H1 (cell line): ENCODE data around the gene RBSN. TPM values are rescaled to one million over a fixed set of nuclear protein-coding genes. Genes with fewer than 3 reads are reported as not detected.

Source experiments
- POLR2AphosphoS5 ChIP-seq: IDR thresholded peaks from 2 replicates; pipeline ENCODE4 v1.6.1; 2011; ENCODE audit warnings: low read depth, low read length
- RAD21 ChIP-seq, 2 experiments: IDR thresholded peaks in 1 of 2; conservative IDR thresholded peaks in 1 of 2; 2 replicates each; pipeline ENCODE4 v1.6.1; 2011; ENCODE audit warnings: low read depth in 2 of 2, low read length in 2 of 2, improper control_type of control experiment in 1 of 2, inconsistent platforms in 1 of 2, mild to moderate bottlenecking in 1 of 2, moderate library complexity in 1 of 2
- RNF2 ChIP-seq: fragments of 200-900, 300-1000 bp; sonication (generic); IDR thresholded peaks from 2 replicates; pipeline ENCODE4 v1.7.1; 2016; ENCODE audit warnings: borderline replicate concordance, low read depth, mild to moderate bottlenecking, antibody characterized with exemption, low read length; ENCODE audit not compliant: poor library complexity, severe bottlenecking; ENCODE audit errors: missing control alignments
- SP4 ChIP-seq: IDR thresholded peaks from 2 replicates; pipeline ENCODE4 v1.6.1; 2012; ENCODE audit warnings: low read length, inconsistent platforms
- TCF12 ChIP-seq: IDR thresholded peaks from 2 replicates; pipeline ENCODE4 v1.6.1; 2011; ENCODE audit warnings: low read depth, mild to moderate bottlenecking, low read length
- YY1 ChIP-seq: IDR thresholded peaks from 2 replicates; pipeline ENCODE4 v1.6.1; 2011; ENCODE audit warnings: low read depth, mild to moderate bottlenecking, low read length
- polyA plus RNA-seq, 7 experiments: library from polyadenylated mRNA; depleted of rRNA in 3 of 7; stranded (reverse) in 5 of 7; unstranded in 2 of 7; fragments of >200 nt in 5 of 7; fragments of 200-250 nt in 2 of 7; gene quantifications; 1 replicate in 5 of 7; 2 replicates in 1 of 7; 4 replicates in 1 of 7; pipeline versions ENCODE4 v1.2.1 to v1.2.3, GENCODE V29; 2011 to 2013; ENCODE audit warnings: missing spikeins in 2 of 7, mixed read lengths in 2 of 7
- total RNA-seq: library from RNA; stranded (reverse); fragmentation: NEBNext Ultra II Directional; extraction: Animal tissue kit (Norgen Biotek cat#: 25700); gene quantifications from 2 replicates; pipeline ENCODE4 v1.2.1, GENCODE V29; 2021
- TF ChIP-seq, protein P1 (sequence below), 3 experiments: IDR thresholded peaks; 1 replicate in 2 of 3; 2 replicates in 1 of 3; pipeline versions ENCODE4 v1.5.1 to v1.6.1; 2011; ENCODE audit warnings: low read length in 3 of 3, mild to moderate bottlenecking in 3 of 3, inconsistent platforms in 2 of 3, low read depth in 1 of 3, moderate library complexity in 1 of 3; ENCODE audit not compliant: insufficient read depth in 1 of 3; ENCODE audit errors: control extremely low read depth in 1 of 3

RBSN gene
- total and polyA plus RNA-seq, 2 of the 8 experiments (the other 6 are each of a cell fraction or from before 2014, with no cell fraction given): 5.9 to 20.0 TPM

DNA sequence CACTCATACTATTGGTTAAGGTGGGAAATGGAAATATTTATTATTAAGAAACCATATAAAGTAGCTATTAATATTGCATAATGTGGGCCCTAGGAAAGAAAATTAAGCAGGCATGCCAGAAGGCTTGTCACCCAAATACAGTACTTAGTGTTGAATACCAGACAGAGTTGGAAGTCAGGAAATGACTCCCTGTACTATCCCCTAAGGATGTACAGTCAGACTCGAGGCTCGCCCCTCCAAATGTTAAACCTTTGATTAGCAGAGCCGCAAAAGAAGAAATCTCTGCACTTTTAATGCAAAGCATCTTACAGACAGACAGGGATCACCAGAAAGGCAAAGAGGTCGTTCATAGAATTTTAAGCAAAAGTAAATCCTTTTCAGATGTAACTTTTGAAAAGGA is 11.3 kb upstream of the RBSN start (continued):
- TF ChIP-seq TCF12 (no peak), SP4 (no peak), RNF2 (no peak), POLR2AphosphoS5 (no peak), RAD21 (IDR thresholded peaks at IDR 0.05 in 1 of 2, conservative IDR thresholded peaks at IDR 0.05 in 1 of 2; ENCODE audit: low read depth in 2 of 2, low read length in 2 of 2) (no peak), YY1 (no peak)
- TF ChIP-seq, protein P1, sequence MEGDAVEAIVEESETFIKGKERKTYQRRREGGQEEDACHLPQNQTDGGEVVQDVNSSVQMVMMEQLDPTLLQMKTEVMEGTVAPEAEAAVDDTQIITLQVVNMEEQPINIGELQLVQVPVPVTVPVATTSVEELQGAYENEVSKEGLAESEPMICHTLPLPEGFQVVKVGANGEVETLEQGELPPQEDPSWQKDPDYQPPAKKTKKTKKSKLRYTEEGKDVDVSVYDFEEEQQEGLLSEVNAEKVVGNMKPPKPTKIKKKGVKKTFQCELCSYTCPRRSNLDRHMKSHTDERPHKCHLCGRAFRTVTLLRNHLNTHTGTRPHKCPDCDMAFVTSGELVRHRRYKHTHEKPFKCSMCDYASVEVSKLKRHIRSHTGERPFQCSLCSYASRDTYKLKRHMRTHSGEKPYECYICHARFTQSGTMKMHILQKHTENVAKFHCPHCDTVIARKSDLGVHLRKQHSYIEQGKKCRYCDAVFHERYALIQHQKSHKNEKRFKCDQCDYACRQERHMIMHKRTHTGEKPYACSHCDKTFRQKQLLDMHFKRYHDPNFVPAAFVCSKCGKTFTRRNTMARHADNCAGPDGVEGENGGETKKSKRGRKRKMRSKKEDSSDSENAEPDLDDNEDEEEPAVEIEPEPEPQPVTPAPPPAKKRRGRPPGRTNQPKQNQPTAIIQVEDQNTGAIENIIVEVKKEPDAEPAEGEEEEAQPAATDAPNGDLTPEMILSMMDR (IDR thresholded peaks at IDR 0.05; ENCODE audit: control extremely low read depth in 1 of 3, insufficient read depth in 1 of 3, low read depth in 1 of 3, low read length in 3 of 3): no peak
